Activated CD8-positive, alpha-beta memory T cell treated with anti-CD3 and anti-CD28 coated beads for 48 hours (primary cell): ENCODE measurements around the gene KSR1.
"Not testable (repeated sequence)": the region's sequence is repeated elsewhere in the genome, so short reads cannot be mapped to it uniquely, and the experiment has no call there.

Source experiments
- DNase-seq, 3 experiments: peaks; one replicate each; pipeline ENCODE4 v3.0.0-alpha.2; 2020; ENCODE audit warnings: low read depth in 2 of 3, low spot score in 2 of 3

Gene KSR1

DNA sequence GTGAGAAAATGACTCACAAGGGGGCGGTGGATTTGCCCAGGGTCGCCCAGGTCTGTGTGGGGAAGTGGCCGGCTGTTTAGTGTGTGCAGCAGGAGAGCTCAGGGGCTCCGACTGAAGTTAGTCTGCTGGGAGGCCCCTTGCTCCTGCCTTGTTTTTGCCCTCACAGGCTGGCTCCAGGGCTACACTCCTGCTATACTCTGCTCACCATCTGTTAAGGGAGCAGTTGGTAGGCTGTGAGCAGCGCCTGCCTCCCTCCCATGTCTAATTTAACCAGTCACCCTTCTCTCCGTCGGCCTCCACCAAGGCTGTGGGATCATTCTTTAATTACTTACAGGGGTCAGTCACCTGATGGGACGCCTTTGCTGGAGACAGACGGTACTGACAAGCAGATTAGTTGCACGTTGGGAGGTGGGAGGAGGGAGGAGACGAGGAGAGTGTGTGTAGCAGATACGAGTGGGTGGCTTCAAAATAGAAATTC lies 35.5 kb downstream of the KSR1 start:
- no peak for DNase-seq

DNA sequence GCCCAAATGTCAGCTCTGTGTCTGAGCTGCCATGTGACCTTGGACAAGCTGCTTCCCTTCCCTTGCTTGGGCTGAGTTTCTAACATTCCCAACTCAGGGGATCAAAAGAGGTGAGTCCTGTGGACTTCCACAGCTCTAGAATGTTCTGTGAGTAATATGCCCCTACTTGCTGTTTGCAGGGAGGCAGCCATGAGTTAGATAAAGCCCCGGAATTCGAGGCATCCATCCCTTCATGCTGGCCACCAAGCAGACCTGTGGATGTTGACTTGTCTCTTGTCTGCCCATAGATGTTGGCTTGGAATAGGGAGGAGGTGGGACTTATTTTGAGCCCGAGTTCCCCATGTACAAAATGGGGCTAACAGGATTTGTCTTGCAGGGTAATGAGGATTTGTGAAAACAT lies 36.2 kb downstream of the KSR1 start:
- no peak for DNase-seq

DNA sequence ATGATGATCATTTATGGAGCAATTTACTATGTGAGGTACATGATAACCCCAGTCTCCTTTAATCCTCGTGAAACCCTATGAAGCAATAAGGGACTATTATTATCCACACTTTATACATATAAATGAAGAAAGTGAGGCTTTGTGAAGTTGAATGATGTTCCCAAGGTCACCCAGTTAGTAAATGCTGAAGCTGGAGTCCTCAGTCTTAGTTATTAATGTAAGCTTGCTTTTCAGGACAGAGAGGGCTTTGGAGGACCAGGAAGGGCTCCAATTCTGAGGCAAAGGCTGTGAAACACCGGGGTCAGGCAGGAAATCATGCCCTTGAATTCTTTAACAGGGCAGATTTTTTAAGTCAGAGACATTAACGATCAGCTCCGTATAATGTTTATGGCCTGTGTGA lies 36.8 kb downstream of the KSR1 start:
- no peak for DNase-seq

DNA sequence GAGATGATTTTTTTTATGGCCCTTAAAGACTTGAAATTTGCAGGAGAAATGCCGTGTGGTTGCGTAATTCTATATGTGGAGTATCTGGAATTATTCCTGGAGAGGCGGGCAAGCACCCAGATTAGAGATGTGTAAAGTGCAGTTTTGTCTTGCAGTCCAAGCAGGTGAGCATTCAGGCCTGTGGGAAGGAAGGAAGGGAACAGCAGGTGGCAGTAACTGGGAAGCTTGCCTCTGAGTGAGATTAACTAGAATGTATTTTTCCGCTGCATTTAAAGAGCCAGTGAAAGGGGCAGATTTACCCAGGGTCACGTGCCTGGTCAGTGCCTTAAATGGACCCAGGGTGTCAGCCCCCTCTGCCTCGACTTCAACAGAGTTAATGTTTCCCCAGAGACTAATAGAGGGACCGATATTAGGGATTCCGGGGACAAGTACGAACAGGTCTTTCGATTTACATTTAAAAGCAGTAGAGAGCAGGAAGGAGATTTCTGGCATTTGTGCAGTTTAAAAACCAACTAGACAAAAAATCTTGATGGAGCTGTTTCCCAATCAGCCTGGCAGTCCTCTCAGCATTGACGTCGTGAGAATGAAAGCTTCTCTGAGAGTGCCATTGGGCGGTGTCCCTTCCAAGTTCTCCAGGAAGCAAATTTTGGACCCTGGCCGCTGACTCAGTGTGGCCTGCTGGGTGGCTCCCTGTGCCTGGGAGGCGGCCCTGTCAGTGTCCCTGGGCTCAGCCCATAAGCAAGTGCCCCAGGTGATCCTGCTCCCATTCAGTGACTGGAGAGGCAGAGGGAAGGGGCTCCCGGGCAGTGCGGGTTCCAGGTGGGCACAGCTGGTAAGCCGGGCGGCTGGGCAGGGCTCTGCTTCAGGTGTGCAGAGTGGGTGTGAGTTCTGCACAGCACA lies 38.2 kb downstream of the KSR1 start:
- DNase-seq, result no peak

DNA sequence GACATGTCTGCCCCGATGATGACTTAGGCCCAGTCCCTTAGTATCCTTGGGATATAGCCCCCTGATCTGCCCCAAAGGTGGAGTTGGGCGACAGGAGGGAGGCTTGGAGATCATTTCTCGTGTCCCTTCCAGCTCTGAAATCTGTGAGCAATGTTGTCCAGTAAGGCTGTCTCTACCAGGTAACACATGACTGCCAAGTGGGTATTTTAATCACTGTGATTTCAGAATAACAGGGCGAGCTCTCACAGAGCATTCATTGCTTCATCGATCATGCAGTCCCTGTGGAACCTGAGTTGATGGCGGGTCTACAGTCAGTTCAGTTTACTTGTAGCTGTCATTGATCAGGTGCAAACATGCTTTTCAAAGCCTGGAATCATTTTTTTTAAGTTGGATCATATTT lies 39.2 kb downstream of the KSR1 start:
- no peak for DNase-seq

DNA sequence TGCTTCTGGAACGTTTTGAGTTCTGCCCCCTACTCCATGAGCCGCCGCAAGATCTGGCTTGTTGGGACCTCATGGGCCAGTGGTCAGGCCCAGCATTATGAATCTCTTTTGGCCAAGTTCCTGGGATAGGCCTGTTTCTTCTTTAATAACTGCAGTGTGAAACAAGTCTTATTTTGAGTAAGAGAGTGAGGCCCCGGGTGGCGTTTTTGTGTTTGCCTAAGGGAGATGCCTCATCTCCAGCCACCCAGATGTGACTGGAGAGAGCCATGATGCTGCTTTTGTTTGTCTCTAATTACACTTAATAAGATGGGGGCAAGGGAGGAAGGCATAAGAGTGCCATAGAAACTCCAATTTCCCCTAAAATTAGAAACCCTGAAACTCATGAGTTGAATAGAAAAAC lies 39.8 kb downstream of the KSR1 start:
- DNase-seq, result no peak

DNA sequence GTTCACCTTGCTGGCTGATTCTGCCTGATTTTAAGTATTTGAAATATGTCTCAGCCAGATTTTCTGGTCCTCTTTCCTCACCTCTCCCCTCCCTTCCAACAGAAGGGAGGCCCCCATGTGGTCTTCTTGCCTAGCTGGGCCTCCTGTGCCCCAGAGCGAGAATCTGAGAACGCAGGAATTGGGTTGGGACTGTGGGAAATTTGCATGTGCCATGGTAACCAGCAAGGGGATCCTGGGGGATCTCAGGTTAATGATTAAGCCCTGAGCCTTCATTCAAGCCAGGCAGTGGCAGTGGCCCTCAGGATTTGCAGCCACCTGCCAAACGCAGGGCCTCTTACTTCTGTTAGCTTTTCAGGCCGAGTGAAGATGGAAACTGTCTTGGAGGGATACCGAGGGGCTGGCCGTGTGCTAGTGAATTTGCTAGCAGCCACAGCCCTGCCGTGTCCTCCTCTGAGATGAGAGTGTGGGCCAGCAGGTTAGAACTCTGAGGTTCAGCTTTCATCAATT lies 40.2 kb downstream of the KSR1 start:
- DNase-seq, result no peak

DNA sequence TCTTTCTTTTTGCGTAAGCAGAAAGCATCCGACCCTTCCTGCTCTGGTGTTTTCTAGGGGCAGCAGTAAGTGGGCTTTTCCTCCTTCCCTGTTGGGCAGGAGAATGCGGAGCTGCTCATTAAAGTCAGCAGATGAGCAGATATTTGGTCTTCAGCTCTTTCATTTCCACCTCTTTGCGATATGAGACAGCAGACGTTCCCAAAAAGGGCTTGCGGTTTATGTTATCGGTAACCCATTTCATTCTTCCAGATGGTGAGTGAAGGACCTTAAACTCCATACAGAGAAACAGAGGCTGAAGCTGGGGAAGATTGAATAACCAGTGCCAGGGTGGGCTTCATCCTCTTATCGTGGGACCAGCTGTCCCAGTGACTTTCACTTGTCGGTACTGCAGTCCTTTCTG lies 40.7 kb downstream of the KSR1 start:
- DNase-seq, result no peak

DNA sequence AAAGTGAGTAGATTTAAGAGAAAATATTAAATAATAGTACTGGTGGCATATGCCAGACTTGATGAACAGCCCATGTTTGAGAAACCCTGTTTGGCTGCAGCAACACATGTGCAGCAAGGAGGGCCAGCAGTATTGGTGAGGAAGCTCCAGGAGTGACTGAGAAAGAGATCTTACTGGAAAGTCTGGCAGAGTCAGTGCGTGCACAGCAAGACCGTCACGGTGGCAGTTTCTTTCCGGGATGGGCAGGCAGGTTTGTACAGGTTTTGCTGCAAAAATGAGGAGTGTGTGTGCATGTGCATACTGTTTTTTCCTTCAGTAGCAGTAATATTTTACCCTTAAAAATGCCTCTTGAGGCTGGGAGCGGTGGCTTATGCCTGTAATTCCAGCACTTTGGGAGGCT lies 41.4 kb downstream of the KSR1 start:
- DNase-seq, result no peak

DNA sequence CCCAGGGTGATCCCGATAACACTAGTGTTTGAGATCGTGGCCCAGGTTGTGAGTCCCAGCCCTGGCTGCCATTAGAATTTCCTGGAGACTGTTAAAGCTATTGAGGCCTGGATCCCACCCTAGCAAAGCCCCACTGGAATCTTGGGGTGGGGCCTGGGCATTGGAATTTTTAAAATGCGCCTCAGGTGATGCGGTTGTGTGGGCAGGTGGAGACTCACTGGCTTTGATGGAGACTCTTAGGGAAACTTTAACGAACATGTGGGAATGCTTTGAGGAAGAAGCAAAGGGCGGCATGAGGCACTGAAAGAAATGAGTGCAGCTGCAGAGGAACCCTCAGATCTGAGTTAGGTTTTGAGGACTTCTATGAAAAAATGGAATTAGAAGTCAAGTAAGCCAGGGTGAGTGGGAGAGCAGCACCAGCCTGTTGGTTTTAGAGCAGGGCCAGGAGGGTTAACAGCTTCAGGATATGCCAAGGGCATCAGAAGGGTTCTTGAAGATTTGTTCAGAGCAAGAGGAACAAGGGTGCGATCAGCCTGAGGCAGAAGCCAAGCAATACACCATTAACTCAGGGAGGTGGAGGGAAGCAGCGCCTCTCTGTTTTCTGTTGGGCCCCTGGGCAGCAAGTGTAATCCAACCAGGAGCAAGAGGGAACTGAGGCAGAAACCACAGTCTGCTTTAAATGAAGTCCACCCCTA lies 42.5 kb downstream of the KSR1 start:
- DNase-seq, result no peak

DNA sequence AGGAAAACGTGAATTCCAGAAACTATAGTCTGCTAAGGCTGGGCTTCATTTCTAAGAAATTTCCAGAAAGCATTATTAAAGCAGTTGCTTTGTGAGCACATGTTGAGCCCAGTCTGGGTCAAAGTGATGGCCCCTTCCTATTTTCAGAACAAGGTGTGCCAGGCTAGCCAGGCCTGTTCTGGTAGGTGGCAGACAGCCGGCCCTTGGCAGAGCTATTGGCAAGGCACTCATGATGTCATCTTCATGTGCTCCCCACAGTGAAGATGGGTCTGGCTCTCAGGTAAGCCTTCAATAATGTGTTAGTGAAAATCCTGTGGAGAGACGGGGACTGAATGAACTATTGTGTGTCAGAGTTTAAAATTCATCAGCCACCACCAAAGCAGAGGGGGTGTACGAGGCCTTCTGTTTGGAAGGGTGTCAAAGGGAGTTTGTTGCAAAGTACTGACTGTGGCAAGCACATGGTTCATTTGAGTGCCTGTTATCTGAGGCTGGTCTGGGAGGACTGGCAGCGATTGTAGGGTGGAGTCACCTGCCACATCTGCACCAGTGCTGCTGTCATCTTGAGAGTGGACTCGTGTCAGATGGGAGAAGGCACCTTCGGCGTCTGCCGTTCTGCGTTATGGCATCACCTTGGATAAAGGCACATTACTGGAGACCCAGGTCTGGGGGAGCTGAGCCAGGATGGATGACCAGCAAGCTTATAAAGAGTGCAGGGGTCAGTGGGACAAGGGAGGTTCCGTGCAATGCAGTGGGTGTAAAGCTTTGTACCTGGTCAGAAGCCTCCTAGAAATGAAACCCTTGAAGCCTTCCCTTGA lies 43.4 kb downstream of the KSR1 start:
- no peak for DNase-seq

DNA sequence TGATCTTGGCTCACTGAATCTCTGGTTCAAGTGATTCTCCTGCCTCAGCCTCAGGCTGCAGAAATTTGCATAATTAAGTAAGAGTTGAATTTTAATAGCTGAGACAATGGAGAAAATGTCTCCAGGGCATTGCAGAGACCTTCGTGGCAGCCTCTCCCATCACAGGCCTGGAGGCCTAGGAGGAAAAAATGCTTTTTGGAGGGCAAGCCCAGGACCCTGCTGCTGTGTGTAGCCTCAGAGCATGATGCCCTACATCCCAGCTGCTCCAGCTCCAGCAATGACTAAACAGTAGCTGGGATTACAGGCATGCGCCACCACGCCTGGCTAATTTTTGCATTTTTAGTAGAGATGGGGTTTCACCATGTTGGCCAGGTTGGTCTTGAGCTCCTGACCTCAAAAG lies 45.1 kb downstream of the KSR1 start:
- DNase-seq, result not testable (repeated sequence)

DNA sequence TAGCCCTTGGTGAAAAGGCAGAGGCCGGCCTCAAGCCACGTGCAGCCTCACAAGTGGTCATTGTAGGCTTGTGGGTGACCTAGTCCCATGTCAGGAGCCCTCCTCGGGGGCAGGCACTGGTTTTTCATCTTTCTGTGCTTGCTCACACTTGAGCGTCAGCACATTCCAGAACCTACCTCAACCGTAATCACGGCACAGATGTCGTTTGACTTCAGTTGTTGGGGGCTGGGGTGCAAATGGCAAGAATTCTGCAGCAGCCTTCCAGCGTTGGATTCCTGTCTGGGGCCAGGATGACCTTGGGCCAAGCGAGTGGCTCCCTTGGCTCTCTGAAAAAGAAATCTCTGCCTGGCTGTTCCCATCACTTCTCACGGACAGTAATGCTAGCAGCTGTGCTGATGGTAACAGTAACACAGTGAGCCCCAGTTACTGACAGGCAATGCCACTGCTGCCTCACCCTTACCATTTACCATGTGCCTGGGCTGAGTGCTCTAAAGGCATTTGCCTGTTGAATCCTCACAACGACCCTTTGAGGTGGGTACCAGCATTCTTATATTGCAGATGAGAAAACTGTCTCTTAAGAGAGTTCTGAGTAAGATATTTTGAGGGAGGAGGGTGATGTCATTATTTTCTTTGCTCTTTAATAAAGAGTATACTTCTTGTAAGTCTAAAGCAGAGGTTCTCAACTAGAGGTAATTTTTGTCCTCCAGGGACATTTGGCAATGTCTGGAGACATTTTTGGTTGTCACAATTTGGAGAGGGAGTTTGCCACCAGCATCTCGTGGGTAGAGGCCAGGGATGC lies 46.5 kb downstream of the KSR1 start:
- DNase-seq, result no peak

DNA sequence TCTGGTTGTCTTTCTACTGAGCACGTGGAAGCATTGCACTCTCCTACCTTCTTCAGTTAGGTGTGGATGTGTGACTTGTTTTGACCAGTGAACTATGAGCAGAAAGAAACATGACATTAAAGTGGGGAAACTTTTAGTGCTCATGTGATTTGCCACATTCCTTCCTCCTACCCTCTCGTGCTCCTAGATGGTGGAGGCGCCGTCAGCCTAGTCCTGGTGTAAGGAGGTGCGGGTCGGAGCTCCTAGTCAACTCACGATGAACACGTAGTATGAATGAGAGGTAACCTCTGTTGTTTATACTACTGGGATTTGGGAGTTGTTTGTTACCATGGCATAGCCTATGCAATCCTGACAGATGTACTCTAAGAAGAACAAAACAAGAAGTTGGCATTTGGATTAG lies 47.4 kb downstream of the KSR1 start:
- no peak for DNase-seq

DNA sequence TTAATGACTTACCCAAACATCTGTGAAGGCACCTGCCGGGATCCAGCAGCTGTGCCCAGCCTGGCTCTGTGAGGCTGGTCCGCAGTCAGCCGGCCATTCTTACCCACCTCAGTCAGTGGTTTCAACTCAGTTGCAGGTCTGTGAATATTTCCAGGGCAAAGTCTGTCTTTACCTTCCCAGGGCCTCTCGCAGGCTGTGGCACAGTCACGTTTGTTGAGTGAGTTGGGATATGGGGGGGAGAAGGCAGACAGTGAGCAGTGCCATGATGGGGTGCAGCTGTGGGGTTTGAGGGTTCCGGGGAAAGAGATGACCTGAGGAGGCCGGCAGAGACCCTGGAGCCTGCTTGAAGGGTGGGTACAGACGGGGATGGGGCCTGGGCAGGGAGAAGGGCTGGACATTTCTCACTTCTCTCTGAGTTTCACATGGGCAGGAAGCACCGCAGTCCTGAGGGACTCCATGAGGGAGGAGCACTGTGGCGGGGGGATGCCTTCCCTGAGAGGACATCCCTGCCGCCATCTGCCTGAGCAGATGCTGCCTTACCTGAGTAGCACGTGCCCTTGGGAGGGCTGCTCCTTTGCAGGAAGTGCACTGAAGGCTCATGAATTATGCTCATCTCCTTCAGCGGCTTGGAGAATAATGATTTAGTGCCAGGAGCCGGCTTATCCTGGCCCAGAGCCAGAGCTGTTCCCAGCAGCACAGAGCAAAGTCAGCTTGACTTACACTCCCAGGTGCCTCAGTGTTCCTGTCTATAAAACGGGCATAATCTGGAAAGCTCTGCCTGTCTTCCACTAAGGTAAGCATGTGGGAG lies 48.1 kb downstream of the KSR1 start:
- no peak for DNase-seq

DNA sequence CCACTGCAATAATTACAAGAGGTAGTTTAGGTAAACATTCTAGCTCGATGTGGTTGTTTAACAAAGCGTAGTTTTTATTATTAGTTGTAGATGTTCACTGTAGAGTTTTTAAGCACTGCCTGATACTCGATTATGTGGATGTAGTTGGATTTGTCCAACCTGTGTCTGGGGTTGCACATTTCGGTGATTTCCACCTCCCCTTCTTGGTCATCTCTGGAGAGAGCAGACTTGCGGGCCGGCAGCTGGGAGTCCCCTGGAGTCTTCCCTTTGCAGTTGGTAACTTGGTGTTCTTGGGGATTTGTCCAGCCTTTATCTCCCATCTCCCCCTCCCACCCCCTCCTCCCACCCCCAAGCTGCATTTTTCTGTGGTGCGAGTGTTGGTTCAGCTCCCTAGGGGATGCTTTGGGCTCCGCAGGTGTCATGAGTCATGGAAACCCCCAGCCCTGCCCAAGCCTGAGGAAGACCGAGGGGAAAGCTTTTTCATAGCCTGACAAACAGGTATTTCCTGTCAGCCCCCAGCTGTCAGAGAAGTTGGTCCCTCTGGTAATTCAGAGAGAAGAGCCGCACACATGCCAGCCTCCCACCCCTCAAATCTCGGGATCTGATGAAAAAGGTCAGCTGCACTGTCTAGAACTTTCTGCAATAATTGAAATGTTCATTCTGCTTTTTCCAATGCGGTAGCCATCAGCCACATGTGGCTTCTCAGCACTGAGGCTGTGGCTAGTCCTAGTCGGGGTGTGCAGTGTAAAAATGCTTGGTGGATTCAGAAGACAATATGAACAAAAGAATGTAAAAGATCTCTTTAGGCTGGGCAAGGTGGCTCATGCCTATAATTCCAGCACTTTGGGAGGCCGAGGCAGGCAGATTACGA lies 50.3 kb downstream of the KSR1 start:
- no peak for DNase-seq

DNA sequence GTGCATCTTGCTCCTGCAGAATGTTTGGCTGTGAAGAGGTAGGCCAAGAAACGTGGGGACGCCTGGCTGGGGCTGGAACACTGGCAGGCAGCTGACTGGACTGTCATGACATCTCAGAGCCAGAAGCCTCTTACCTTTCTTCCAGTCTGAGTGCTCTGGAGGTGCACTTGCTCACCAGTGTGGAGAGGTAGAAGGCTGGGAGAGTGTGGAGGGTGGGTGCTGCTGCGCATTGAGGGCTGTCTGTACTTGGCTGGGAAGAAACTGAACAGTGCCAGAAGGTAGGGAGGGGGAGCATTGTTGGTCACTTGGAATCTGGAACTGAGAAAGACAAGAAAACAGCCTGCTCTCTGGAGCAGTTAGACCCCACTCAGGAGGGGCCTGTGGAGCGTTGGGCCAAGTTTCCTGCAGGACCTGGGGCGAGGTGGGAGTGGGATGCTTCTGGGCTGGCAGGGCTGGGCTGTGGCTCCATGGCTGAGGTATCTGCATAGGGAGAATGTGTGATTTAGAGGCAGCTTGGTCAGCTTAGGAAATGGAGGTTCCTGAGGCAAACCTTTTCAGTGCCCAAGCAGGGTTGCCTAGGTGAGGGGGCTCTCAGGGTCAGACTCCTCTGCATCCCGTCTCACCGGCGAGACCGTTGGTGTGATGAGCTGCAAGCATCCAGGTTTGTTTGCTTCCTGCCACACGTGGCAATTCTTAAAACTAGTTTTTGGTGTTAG lies 55.1 kb downstream of the KSR1 start:
- DNase-seq, result no peak

DNA sequence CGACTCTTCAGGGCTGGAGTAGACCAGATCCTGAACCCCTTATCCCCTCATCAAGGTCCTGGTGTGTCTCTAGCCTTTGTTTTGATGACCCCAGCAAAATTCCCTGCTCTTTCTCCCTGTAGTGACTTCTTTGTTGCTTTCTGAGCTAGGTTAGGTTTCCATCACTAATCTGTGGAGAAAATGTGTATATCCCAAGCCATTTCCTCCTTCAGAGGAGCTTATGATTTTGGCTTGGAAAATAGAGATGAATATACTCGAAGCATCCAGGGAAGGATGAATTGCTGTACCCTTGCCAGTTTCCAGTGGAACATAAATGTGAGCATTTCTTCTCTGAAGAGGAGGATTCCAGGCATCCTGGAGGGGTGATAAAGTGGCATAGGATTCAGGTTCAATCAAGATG lies 55.8 kb downstream of the KSR1 start:
- DNase-seq, result no peak
